GM12864 (cell line): ENCODE data around the gene PLXNB2.

Experiments
- DNase-seq: peaks from one replicate; pipeline ENCODE4 v3.0.0-alpha.2; 2011; ENCODE audit warnings: low read depth
- H3K4me3 ChIP-seq: 2 replicates; pipeline ENCODE4 v1.5.1; 2011; ENCODE audit warnings: mild to moderate bottlenecking, low read depth, low read length, control low read depth
- TF ChIP-seq, protein P1 (sequence below): IDR thresholded peaks from 2 replicates; pipeline ENCODE4 v1.5.1; 2011; ENCODE audit warnings: low read depth, mild to moderate bottlenecking, moderate library complexity, low read length, control low read depth, inconsistent platforms; ENCODE audit errors: missing control alignments

PLXNB2 gene

DNA sequence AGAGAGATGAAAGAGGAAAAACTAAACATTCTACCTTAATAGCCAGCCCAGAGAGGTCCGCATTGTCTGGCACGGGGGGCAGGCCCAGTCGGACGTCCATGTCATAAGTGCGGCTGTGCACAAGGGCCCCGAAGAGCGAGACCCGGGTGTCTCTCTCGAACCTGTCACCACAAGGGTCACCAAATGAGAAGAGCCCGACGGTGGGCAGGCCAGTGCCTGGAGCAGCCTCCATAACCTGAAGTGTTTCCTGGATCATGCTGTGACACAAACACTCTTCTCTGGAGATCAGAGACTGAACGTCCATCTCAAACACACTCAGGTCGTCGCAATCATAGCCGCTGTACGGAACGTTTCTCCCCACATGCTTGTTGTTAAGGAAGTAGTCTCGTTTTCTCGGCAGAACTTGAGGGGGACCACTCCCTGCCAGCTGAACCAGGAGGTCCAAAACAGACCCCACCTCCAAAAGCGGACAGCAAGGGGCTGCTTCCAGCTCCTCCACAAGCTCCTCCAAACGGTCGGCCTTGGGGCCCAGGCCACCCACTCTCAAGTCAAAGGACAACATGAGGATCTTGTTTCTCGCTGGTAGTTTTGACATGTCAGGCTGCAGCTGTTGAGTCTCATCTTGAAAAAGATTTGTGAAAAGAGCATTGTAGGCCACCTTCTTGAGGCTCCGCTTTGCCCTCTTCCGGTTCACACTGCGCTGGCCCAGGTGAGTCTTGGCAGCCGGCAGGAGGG is 63.6 kb downstream of the PLXNB2 start:
- no peak for DNase-seq
- peak overlapping the region; percentile 93 for H3K4me3 ChIP-seq
- TF ChIP-seq, protein P1, sequence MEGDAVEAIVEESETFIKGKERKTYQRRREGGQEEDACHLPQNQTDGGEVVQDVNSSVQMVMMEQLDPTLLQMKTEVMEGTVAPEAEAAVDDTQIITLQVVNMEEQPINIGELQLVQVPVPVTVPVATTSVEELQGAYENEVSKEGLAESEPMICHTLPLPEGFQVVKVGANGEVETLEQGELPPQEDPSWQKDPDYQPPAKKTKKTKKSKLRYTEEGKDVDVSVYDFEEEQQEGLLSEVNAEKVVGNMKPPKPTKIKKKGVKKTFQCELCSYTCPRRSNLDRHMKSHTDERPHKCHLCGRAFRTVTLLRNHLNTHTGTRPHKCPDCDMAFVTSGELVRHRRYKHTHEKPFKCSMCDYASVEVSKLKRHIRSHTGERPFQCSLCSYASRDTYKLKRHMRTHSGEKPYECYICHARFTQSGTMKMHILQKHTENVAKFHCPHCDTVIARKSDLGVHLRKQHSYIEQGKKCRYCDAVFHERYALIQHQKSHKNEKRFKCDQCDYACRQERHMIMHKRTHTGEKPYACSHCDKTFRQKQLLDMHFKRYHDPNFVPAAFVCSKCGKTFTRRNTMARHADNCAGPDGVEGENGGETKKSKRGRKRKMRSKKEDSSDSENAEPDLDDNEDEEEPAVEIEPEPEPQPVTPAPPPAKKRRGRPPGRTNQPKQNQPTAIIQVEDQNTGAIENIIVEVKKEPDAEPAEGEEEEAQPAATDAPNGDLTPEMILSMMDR: no peak

DNA sequence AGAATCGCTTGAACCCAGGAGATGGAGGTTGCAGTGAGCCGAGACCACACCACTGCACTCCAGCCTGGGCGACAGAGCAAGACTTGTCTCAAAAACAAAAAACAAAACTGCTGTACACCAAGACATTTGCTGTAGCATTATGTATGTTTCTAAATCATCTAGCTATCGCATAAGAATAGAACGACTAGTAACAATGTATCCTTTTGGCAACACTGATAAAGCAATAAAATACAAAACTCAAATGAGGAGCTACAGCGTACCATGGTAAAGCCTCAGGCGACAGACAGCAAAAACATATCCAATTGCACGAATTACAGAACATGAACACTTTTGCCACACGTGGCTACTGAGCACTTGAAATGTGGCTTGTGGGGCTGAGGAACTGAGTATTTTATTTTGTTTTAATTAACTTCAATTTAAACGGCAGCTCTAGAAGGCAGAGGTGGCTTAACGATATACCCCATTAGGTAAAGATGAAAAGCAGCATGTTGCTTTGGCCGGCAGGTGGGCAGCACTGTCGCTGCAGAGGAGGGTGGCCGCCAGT is 65.0 kb downstream of the PLXNB2 start:
- H3K4me3 ChIP-seq: peak overlapping the region; percentile 93
- DNase-seq: no peak
- TF ChIP-seq, protein P1: no peak

DNA sequence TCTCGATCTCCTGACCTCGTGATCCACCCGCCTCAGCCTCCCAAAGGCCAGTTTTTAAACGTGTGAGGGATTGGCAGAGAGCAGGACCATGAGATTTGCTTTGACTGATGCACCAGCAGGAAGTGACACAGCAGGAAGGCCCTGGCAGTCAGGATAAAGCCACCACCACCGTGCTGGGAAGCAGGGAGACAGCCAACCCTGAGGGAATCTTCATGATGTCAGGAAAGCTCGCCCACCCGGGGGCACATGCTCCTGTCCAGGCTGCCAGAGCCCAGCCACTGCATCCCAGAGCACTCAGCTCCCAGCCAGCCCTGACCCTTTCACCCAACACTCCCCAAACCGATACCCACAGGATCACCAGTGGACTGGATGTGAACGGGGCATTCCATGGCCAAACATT is 68.7 kb downstream of the PLXNB2 start:
- no peak overlapping the region for H3K4me3 ChIP-seq
- no peak for DNase-seq
- TF ChIP-seq, protein P1: no peak

DNA sequence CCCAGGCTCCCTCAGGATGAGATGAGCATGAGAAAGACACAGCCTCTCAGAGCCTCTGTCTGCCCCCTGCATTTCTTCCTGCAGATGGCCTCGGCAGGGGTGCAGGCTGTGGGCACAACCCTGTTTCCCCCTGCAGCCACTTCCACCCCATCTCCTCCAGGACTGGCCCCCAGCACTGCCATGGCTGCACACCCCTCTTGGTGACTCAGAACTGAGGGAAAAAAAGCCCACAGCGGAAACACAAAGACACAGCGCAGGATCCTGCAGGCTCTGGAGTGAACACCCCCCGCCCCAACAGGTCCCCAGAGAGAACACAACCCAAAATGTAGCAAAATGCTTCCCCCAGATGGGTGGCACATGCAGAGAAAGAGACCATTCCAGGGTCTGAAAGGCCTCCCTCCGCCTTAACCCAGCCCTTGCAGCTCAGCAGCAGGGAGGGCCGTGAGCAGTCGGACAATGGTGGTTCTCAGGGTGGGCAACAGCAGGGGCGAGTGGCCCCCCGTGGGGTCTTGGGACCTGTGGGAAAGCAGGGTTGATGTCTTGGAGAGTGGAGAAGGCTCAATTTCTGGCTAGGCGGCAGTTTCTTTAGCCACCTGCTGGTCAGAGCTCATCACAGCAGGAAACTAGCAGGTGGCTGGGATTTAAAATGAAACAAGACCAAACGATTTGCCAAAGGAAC is 70.6 kb downstream of the PLXNB2 start:
- H3K4me3 ChIP-seq: no peak overlapping the region
- no peak for DNase-seq
- TF ChIP-seq, protein P1: peak; percentile 63

DNA sequence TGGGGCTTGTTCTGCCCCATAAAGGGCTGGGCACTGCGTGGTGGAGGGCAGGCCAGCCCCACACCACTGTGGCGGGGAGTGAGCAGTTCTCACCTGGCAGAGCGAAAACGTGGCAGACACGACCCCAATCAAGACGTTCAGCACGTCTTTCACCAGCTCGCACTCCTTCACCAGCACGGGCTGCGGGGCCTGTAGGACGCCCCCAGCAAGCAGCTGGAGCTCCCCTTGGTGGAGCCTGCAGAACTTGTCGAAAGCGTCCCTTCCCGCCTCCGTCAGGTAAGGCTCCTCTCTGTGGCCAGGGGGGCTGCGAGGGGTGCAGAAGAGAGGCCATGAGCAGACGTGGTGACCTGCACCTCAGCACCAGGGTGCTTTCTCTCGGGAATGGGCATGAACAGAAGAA is 74.2 kb downstream of the PLXNB2 start:
- no peak overlapping the region for H3K4me3 ChIP-seq
- no peak for DNase-seq
- TF ChIP-seq, protein P1: no peak

DNA sequence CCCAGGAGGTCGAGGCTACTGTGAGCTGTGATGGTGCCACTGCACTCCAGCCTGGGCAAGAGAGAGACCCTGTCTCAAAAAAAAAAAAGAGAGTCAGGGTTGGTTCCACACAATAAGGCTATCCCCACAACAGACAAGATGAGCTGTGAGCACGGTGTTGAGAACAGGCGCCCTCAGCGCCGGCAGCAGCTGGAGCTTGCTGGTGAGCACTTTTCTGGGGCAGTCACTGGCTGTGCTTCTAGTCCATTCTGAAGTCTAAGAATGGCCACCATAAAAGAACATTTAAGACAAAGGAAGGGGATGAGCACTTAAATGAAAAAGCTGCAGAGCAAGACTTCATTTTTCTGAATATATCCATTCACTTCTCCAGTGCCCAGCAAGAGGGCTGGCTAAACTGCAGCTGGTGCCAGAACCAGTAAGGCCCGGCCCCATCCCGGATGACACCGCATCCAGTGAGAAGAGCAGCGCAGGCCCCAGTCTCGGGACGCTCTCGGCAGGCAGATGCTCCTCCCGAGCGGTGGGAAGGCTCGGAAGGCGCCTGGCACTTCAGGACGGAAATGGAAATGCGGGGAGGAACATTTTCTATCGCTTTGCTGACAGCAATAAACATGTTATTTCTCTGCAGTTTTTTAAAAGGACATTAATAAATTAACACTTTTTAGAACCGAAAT is 74.8 kb downstream of the PLXNB2 start:
- no peak overlapping the region for H3K4me3 ChIP-seq
- TF ChIP-seq, protein P1: no peak
- DNase-seq: no peak
